OCI-LY3 (cell line): ENCODE data around the gene PIGU.

Experiments used
- CTCF ChIP-seq: fragments of 200-600, 300-600 bp; sonication (generic); IDR thresholded peaks from 2 replicates; pipeline ENCODE4 v1.5.1; 2014; ENCODE audit warnings: antibody characterized with exemption, low read length, low read depth
- EZH2phosphoT487 ChIP-seq: fragments of 200-600 bp; shearing (Covaris generic); IDR thresholded peaks from 2 replicates; pipeline ENCODE4 v1.6.1; 2018; ENCODE audit warnings: antibody characterized with exemption, mixed run types, low read depth

DNA sequence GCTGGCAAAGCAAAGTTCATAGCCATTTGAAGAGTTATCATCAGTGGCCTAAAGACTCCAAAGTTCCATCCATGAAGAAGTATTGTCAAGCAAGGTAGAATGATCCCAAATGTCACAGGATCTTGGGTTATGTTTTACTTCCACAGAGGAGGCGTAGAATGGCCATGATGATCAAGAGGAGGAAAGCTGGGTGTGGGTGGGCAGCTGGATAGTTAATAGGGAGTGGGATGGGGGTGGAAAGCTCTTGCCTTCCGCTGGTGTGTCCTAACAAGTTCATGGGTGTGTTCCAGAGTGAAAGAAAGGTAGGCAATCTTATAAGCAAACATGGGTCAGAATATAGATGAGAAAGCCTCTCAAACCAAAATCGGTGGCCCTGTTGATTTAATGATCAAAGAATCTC is 38.4 kb downstream of the PIGU start:
- no peak for TF ChIP-seq CTCF
- no peak for TF ChIP-seq EZH2phosphoT487
